GM12891 (cell line): ENCODE measurements around the gene SFXN3.

Experiments
- PAX5 ChIP-seq: IDR thresholded peaks from 2 replicates; pipeline ENCODE4 v1.6.1; 2011; ENCODE audit warnings: low read length, moderate library complexity, mild to moderate bottlenecking; ENCODE audit not compliant: insufficient read depth, severe bottlenecking
- POLR2A ChIP-seq: IDR thresholded peaks from 2 replicates; pipeline ENCODE4 v1.6.1; 2011; ENCODE audit warnings: low read depth, low read length, control low read depth
- POLR2AphosphoS5 ChIP-seq: IDR thresholded peaks from 2 replicates; pipeline ENCODE4 v1.6.1; 2011; ENCODE audit warnings: low read depth, low read length, control low read depth
- POU2F2 ChIP-seq: IDR thresholded peaks from 2 replicates; pipeline ENCODE4 v1.6.1; 2011; ENCODE audit warnings: low read depth, mild to moderate bottlenecking, control low read depth, low read length, moderate library complexity
- SPI1 ChIP-seq: IDR thresholded peaks from 2 replicates; pipeline ENCODE4 v1.6.1; 2011; ENCODE audit warnings: low read depth, low read length, control low read depth
- TAF1 ChIP-seq: IDR thresholded peaks from 2 replicates; pipeline ENCODE4 v1.6.1; 2011; ENCODE audit warnings: low read depth, low read length, control low read depth

GRCh38 chr10:101001659-101002035 is 29.4 kb upstream of the SFXN3 start:
- TF ChIP-seq POLR2AphosphoS5, result no peak
- TF ChIP-seq POLR2A, result no peak
- TF ChIP-seq TAF1, result no peak
- TF ChIP-seq PAX5, result no peak
- TF ChIP-seq POU2F2, result no peak
- no peak for TF ChIP-seq SPI1
